HG02759 (cell line): ENCODE measurements around the gene ACSF3.
"Not testable (repeated sequence)": the region's sequence is repeated elsewhere in the genome, so short reads cannot be mapped to it uniquely, and the experiment has no call there.

Experiments
- ATAC-seq: cut with Tn5 transposase; IDR thresholded peaks from one replicate; pipeline ENCODE4 v1.9.1; 2021; ENCODE audit warnings: mild to moderate bottlenecking, moderate library complexity; ENCODE audit not compliant: unreplicated experiment

Gene ACSF3

GRCh38 chr16:89072548-89073130, 21.0 kb upstream of the ACSF3 start:
- ATAC-seq = no peak

GRCh38 chr16:89073346-89074071, 20.1 kb upstream of the ACSF3 start:
- ATAC-seq = no peak

GRCh38 chr16:89074072-89074674, 19.5 kb upstream of the ACSF3 start:
- ATAC-seq = not testable (repeated sequence)

GRCh38 chr16:89074803-89075688, 18.6 kb upstream of the ACSF3 start:
- no peak for ATAC-seq

- ATAC-seq = no peak
Measured at GRCh38 chr16:89076159-89076558, 17.5 kb upstream of the ACSF3 start.

GRCh38 chr16:89077076-89077475, 16.6 kb upstream of the ACSF3 start:
- no peak for ATAC-seq

GRCh38 chr16:89078172-89078571, 15.5 kb upstream of the ACSF3 start:
- ATAC-seq = no peak

- no peak for ATAC-seq
Measured at GRCh38 chr16:89079434-89079980, 14.1 kb upstream of the ACSF3 start.

GRCh38 chr16:89080196-89080853, 13.3 kb upstream of the ACSF3 start:
- ATAC-seq = no peak

- no peak for ATAC-seq
Measured at GRCh38 chr16:89081556-89081955, 12.1 kb upstream of the ACSF3 start.

- no peak for ATAC-seq
Measured at GRCh38 chr16:89084411-89084810, 9.2 kb upstream of the ACSF3 start.

GRCh38 chr16:89084814-89085612, 8.6 kb upstream of the ACSF3 start:
- ATAC-seq = no peak

GRCh38 chr16:89085755-89086154, 7.9 kb upstream of the ACSF3 start:
- no peak for ATAC-seq

- no peak for ATAC-seq
Measured at GRCh38 chr16:89087922-89088497, 5.6 kb upstream of the ACSF3 start.

- ATAC-seq = no peak
Measured at GRCh38 chr16:89089120-89089519, 4.5 kb upstream of the ACSF3 start.

GRCh38 chr16:89090182-89090630, 3.4 kb upstream of the ACSF3 start:
- ATAC-seq = no peak

- ATAC-seq = no peak
Measured at GRCh38 chr16:89090669-89091426, 2.8 kb upstream of the ACSF3 start.

GRCh38 chr16:89092013-89092412, 1.6 kb upstream of the ACSF3 start:
- ATAC-seq = no peak

GRCh38 chr16:89093252-89093601, 425 bp upstream of the ACSF3 start:
- ATAC-seq = not testable (repeated sequence)
